Body of pancreas (tissue), 4 donors: ENCODE results near the gene AMMECR1. TPM values are rescaled to one million over a fixed set of nuclear protein-coding genes. Genes with fewer than 3 reads are reported as not detected.

Experiments used
- ATAC-seq: fragments of 150-250 bp; one replicate; pipeline ENCODE4 v1.9.1; 2016
- DNase-seq, 4 donors: peaks; one replicate each; pipeline ENCODE4 v3.0.0-alpha.2; 2019
- H3K27ac ChIP-seq, 4 donors: fragments of 200-600 bp; sonication (generic); 1 replicate in 3 of 4; 2 replicates in 1 of 4; pipeline versions ENCODE4 v1.5.1 to v1.6.1; 2016 to 2019; ENCODE audit warnings: mild to moderate bottlenecking in 1 of 4, mixed read lengths in 1 of 4, moderate library complexity in 1 of 4
- H3K27me3 ChIP-seq, 2 donors: fragments of 200-600 bp; sonication (generic); one replicate each; pipeline ENCODE4 v1.6.0; 2016; ENCODE audit warnings: mild to moderate bottlenecking in 1 of 2
- H3K36me3 ChIP-seq, 2 donors: fragments of 200-600 bp; sonication (generic); replicated peaks in 1 of 2; 2 replicates each; pipeline ENCODE4 v1.5.1; 2016; ENCODE audit warnings: low read depth in 2 of 2; ENCODE audit not compliant: insufficient read depth in 1 of 2
- H3K4me1 ChIP-seq: fragments of 200-600 bp; sonication (generic); one replicate; pipeline ENCODE4 v1.6.0; 2016
- H3K4me3 ChIP-seq, 2 donors: fragments of 200-600 bp; sonication (generic); 1 replicate in 1 of 2; 2 replicates in 1 of 2; pipeline ENCODE4 v1.5.1; 2016 to 2019
- H3K9me3 ChIP-seq, 3 donors: fragments of 200-600 bp; sonication (generic); 1 replicate in 2 of 3; 2 replicates in 1 of 3; pipeline ENCODE4 v1.5.1; 2016
- POLR2A ChIP-seq, 3 donors: fragments of 450-650 bp; IDR thresholded peaks; one replicate each; pipeline ENCODE4 v1.6.1; 2016; ENCODE audit warnings: antibody characterized with exemption in 3 of 3, mild to moderate bottlenecking in 2 of 3
- WGBS, 2 donors: methylation state at CpG; one replicate each; pipeline ENCODE4 v1.1.5; 2017; 5-methylcytosine and 5-hydroxymethylcytosine counted together
- intact Hi-C: fragments of 100-400 bp; cut with DNase I; formaldehyde crosslinking; loops from one replicate; pipeline ENCODE4 v1.15.1; 2023
- total RNA-seq, 2 donors: library from RNA; depleted of rRNA; stranded (reverse); fragments of >200 nt; gene quantifications; one replicate each; pipeline ENCODE4 v1.1.0, GENCODE V29; 2016
- TF ChIP-seq, protein P1 (sequence below), 7 experiments: fragments of 450-650 bp in 4 of 7; fragments of 200-600 bp in 3 of 7; sonication (generic) in 3 of 7; IDR thresholded peaks; one replicate each; pipeline ENCODE4 v1.5.1; 2016 to 2019; ENCODE audit warnings: antibody characterized with exemption in 7 of 7

Gene AMMECR1
- total RNA-seq, 2 donors from 2014 or later: 1.6 to 6.5 TPM

DNA sequence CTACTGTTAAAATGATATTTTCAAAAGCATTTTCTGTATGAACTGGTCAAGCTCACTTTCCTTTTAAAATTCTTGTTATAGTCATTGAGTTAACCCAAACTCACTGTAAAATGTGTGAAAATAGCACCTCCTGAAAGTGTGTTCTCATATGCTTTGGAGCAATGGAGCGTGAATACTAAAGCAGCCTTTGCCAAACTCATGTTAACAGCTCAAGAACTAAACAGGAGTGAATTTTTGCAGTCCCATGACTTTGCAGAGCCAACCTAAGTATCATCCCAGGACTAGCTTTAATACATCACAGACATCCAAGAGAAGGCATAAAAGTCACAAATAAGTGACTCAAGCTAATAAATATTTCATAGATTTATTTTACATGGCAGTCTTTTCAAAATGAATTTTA is 2.3 kb downstream of the AMMECR1 start:
- WGBS, 2 donors: 86 to 92% methylated on average over 1 of the region's 1 CpG
- TF ChIP-seq, protein P1, sequence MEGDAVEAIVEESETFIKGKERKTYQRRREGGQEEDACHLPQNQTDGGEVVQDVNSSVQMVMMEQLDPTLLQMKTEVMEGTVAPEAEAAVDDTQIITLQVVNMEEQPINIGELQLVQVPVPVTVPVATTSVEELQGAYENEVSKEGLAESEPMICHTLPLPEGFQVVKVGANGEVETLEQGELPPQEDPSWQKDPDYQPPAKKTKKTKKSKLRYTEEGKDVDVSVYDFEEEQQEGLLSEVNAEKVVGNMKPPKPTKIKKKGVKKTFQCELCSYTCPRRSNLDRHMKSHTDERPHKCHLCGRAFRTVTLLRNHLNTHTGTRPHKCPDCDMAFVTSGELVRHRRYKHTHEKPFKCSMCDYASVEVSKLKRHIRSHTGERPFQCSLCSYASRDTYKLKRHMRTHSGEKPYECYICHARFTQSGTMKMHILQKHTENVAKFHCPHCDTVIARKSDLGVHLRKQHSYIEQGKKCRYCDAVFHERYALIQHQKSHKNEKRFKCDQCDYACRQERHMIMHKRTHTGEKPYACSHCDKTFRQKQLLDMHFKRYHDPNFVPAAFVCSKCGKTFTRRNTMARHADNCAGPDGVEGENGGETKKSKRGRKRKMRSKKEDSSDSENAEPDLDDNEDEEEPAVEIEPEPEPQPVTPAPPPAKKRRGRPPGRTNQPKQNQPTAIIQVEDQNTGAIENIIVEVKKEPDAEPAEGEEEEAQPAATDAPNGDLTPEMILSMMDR (IDR thresholded peaks at IDR 0.05): no peak
- TF ChIP-seq POLR2A (IDR thresholded peaks at IDR 0.05): no peak
- H3K9me3 ChIP-seq: no peaks in the 10 kb centered on the region
- ATAC-seq (no peak), DNase-seq (no peak)
- H3K36me3 ChIP-seq: no peaks in the 10 kb centered on the region
- H3K4me3 ChIP-seq: no peak overlapping the region
- intact Hi-C loops: no loop called here
- H3K27ac ChIP-seq: no peak overlapping the region
- no peaks in the 10 kb centered on the region for H3K27me3 ChIP-seq
- no peaks in the 10 kb centered on the region for H3K4me1 ChIP-seq

DNA sequence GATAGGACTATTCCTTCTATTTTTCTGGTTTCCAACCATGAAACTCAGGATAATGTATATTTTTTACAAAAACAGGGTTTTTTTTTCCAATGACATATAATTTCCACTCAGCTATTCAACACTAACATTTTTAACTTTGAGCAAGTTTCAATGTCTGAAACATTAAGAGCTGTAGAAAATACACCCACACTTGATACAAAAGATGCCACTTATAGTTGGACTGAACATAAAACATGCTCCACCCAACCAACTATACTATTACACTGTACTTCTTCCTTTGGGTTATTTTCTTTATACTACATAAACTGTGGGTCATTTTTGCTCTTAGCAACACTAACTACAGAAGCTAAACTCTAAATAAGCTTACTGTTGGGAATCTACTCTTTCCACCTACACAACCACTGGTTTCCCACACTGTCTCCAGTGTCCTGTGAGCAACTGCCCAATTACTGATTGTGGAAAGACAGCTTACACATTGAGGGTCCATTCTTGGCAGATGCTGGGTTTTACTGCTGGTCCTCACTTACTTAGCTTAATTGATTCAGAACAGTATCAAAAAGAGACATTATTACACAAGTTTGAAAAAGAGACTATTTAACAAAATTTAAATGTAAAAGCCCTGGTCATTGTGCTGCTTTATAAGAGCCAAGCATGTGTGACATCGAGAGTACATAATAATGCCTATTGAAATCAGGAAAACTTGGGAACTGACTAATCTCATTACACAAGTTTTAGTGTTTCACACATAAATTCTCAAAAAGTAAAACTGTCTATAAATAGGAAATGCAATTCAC is 6.3 kb downstream of the AMMECR1 start:
- no peak for ATAC-seq
- no peaks in the 10 kb centered on the region for H3K4me1 ChIP-seq
- H3K27me3 ChIP-seq: no peaks in the 10 kb centered on the region
- no peak overlapping the region for H3K4me3 ChIP-seq
- no peak for DNase-seq
- H3K36me3 ChIP-seq: no peaks in the 10 kb centered on the region
- intact Hi-C loops: no loop called here
- H3K27ac ChIP-seq: no peak overlapping the region
- 76 to 94% methylated on average over 1 of the region's 1 CpG for WGBS, 2 donors
- no peaks in the 10 kb centered on the region for H3K9me3 ChIP-seq
- TF ChIP-seq POLR2A (IDR thresholded peaks at IDR 0.05): no peak

DNA sequence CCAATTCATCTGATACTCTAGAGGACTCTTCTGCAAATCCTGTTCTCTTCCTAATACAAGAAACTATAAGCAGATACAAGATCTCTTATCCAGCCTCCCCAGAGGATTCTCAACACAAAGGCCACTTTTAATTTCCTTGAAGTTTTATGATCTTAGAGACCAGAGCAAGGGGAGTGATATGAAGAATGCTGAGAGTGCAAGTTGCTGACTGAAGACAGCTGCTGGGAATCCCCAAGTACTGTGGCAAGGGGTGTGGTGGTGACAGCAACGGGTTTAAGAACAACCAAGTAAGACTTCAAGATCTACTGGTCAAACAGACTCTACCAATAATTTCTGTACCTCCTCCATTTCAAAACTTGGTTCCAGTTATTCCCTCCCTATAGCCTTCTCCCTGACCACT is 7.0 kb downstream of the AMMECR1 start:
- Histone ChIP-seq H3K36me3 (no peaks in the 10 kb centered on the region), H3K4me1 (no peaks in the 10 kb centered on the region), H3K27me3 (no peaks in the 10 kb centered on the region), H3K9me3 (no peaks in the 10 kb centered on the region), H3K4me3 (no peak overlapping the region), H3K27ac (no peak overlapping the region)
- 57 to 100% methylated on average over 1 of the region's 1 CpG for WGBS, 2 donors
- intact Hi-C loops: no loop called here
- no peak for TF ChIP-seq POLR2A (IDR thresholded peaks at IDR 0.05)
- TF ChIP-seq, protein P1 (IDR thresholded peaks at IDR 0.05): no peak
- no peak for DNase-seq
- no peak for ATAC-seq

DNA sequence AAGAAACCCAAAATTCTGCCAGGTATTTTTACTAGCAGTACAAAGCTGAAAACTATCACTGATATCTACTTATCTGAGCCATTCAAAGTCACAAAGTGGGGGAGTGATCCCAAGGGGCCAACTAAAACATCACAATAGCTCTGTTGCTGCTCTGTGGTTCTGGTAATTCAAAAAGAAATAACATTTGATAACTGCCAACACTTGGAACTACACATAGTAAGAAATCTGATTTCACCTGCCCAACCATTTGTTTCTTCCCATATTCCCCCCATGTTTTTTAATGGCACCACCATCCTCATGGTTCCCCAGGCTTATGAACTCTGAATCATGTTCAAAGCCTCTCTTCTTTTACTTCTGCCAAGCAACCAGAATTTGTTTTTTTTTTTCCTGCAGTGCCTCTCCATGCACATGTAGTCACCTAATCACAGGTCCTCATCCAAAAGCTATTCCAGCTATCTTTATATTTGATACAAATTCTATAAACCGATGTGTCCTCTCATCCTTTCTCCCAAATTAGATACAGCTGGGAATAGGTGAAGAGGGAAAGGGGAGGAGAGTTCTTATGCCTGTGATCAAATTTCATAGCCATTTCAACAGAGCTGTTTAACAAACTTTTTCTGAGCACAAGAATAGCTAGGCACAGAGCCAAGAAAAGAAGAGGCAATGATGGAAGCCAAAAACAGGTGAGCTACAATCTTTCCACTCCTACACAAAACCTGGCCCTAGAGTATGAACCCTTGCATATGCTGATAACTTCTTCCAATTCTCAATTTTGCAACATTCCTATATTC is 7.7 kb downstream of the AMMECR1 start:
- no peaks in the 10 kb centered on the region for H3K9me3 ChIP-seq
- ATAC-seq (no peak), DNase-seq (no peak)
- no peaks in the 10 kb centered on the region for H3K36me3 ChIP-seq
- intact Hi-C loops: no loop called here
- H3K4me3 ChIP-seq: no peak overlapping the region
- H3K27me3 ChIP-seq: no peaks in the 10 kb centered on the region
- no peaks in the 10 kb centered on the region for H3K4me1 ChIP-seq
- H3K27ac ChIP-seq: no peak overlapping the region
- WGBS, 2 donors: 57 to 63% methylated on average over 1 of the region's 1 CpG
- TF ChIP-seq POLR2A (IDR thresholded peaks at IDR 0.05): no peak
- TF ChIP-seq, protein P1 (IDR thresholded peaks at IDR 0.05): no peak

DNA sequence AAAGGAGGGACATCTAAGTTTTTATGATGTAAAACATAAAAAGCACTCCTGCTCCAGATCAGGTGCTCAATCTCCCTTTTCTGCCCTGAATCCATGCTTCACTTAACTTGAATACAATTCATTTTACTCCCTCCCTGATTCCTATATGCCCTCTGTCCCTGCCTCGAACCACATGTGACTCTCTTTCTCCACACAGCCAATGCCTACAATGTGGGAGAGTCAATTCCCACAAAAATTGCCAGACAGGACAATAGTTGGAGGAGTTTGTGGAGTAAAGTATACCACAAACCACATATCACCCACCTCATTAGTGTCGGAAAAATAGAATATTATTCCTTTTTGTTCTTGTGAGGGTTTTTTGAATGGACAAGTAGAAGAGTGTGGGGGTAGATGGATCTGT is 9.7 kb downstream of the AMMECR1 start:
- 94 to 96% methylated on average over 2 of the region's 2 CpGs for WGBS, 2 donors
- H3K27ac ChIP-seq: no peak overlapping the region
- DNase-seq (no peak), ATAC-seq (no peak)
- no peaks in the 10 kb centered on the region for H3K4me1 ChIP-seq
- H3K36me3 ChIP-seq: no peaks in the 10 kb centered on the region
- H3K27me3 ChIP-seq: no peaks in the 10 kb centered on the region
- TF ChIP-seq, protein P1 (IDR thresholded peaks at IDR 0.05): no peak
- no peak for TF ChIP-seq POLR2A (IDR thresholded peaks at IDR 0.05)
- H3K9me3 ChIP-seq: no peaks in the 10 kb centered on the region
- H3K4me3 ChIP-seq: no peak overlapping the region
- intact Hi-C loops: no loop called here
